HG02610 (cell line): ENCODE results near the gene PEPD.

Experiments
- ATAC-seq: cut with Tn5 transposase; IDR thresholded peaks from one replicate; pipeline ENCODE4 v1.9.1; 2021; ENCODE audit warnings: mild to moderate bottlenecking, moderate library complexity; ENCODE audit not compliant: unreplicated experiment

PEPD gene

DNA sequence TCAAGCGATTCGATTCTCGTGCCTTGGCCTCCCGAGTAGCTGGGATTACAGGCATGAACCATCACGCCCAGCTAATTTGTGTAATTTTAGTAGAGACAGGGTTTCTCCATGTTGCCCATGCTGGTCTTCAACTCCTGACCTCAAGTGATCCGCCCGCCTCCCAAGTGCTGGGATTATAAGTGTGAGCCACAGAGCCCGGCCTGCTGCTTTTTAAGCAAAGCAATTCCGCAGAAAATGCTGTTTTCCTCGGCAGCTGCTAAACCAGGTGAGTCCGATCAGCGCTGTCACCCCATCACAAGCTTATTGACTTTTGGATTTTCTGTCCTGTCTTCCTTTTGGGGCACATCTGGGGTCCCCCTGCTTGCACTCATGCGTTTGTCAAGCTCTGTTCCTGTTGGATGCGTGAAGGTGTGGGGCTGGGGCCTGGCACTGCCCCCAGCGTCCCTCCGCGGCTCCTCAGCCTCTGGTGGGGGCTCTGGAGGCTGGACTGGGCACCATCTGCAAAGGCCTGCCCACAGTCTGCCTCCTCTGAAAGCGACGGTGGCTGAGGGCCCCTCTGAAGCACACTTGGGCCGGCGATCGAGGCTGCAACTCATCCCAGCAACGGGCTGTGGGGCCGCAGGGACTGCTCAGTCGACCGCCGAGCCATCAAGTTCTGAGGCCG is 122.4 kb downstream of the PEPD start:
- ATAC-seq: no peak

DNA sequence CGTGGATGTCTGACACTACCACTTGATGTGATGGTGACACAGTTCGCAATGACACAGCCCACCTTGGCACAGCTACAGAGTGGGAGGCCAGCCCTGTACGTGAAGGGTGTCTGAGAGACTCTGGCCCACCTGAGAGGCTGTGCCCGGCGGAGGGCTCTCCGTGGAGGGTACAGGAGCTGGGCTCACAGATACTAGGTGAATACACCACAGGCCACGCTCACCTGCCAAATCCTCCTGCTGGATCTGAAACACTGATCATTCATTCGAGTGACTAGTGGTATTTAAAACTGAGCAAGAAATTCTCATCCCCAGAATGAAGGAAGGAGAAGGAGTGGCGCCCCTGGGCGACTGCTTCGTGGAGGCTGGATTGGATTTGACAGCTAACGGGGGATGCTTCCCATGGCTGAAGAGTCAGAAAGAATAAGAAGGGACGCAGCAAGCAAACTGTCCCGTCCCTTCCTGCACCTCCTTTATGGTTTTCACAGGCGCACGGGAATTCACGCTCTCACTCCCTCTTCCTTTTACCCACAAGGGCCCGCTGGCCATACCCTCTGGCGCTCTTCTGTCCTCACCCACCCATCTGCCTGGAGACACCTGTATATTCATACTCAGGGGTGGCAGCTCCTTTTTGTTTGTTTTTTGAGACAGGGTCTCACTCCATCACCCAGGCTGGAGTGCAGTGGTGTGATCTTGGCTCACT is 123.1 kb downstream of the PEPD start:
- no peak for ATAC-seq

DNA sequence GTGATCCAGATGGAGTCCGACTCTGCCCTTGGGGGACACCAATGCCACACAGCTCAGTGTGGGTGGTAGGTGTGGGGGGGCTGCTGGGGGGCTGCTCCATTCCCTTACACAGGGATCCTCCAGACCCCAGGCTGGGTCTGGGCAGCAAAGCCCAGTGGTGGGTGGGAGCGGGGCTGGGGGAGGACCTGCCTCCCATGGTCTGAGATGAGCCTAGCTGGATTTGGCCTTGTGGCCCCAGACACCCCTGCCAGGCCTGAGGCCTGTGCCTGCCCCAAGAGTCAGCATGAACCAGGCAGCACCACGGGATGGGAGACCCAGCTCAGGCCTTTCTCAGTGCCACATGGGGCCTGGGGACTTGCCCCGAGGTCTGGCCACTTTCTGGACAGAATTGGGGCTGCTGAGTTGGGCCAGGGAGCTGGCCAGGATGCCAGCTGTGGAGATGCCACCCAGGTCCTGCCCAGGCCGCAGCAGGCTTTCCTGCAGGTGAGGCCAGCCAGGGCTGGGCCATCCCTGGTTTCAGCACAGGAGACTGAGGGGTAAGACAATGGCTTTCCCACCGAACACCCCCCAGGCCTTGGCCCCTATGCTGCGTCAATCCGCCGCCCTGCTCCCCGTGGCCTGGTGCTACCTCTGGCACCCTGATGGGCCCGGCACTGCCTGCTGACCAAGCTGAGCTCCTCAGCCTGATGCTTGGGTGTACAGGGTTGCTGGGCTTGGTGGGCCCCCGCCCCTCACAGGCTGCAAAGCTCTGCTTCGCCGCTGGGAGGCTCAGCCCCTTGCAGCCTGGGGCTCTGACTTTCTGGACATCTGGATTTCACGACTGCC is 123.8 kb downstream of the PEPD start:
- ATAC-seq: no peak

DNA sequence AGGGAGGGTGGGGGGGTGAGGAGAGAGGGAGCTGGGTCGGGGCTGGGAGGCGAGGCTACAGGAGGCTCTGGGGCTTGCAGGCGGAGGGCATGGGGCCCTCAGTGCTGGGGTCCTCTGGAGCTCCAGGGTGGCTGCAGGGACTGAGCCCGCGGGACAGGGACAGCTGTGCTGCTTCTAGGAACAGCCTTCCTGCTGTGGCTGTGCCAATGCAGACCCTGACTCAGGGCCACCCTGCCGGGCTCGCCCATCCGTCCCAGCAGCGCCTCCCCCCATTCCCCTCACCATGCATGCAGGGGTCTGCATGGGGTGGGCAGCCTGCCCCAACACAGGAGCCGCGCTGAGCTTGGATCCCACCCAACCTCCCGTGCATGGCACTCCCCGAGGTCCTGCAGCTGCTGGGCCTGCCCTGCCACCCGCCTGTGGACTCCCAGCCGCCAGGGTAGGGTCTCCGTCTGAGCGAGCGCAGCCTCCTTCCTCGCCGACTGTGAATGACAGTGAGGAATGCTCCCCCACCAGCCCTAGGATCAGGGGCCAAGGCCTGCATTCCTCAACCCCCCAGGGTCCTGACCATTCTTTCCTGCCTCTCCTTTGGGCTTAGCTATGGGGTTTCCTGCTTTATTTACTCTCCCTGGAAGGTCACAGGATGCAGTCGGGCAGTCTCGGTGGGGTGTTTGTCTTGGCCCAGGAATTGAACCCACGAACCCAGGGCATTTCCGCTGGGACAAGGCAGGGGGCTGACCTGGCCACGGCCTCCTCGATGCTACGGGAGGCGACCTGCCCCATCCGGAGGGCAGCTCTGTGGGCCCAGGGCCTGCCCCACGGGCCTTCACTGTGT is 124.7 kb downstream of the PEPD start:
- no peak for ATAC-seq

DNA sequence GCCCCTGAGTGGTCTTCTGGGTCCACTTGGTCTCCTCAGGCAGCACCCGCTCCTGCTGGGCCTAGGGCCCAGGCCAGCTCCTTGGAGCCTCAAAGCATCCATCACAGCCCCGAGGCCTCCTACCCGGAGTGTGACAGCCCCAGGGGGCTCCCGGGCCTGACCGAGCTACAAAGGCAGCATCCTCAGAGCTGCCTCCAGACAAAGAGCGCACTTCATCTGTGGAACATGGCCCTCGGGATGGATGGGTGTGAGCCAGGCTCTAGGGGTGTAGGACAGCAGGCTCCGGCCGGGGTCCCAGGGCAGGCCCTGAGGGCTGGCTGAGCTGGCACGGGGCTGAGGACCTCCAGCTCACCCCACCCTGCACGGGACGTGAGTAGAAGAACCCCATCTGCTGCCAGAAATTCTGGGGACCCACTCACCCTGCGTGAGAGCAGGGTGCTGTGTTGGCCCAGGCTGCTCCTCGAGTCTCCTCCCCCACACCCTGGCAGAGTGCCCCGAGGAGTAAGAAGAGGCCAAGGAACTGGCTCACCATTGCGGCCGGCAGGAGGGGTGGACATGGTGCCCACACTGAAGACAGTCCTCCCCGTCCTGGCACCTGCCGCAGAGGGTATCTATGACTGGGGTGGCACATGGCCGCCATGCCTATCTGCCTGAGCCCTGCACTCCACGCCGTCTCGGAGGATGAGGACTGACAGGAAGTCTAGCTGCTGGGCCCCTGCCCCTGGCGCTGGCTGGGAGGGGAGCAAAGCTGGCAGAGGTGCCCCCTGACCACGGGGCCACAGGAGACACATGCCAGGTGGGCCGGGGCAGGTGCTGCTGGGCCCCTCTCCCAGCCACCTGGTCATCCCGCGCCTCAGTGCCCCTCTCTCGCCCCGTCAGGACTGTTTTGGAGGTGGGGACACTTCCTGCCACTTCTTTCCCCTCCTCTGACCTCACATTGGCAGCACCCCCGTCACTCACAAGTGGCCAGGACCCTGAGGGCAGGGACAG is 125.7 kb downstream of the PEPD start:
- ATAC-seq: no peak

DNA sequence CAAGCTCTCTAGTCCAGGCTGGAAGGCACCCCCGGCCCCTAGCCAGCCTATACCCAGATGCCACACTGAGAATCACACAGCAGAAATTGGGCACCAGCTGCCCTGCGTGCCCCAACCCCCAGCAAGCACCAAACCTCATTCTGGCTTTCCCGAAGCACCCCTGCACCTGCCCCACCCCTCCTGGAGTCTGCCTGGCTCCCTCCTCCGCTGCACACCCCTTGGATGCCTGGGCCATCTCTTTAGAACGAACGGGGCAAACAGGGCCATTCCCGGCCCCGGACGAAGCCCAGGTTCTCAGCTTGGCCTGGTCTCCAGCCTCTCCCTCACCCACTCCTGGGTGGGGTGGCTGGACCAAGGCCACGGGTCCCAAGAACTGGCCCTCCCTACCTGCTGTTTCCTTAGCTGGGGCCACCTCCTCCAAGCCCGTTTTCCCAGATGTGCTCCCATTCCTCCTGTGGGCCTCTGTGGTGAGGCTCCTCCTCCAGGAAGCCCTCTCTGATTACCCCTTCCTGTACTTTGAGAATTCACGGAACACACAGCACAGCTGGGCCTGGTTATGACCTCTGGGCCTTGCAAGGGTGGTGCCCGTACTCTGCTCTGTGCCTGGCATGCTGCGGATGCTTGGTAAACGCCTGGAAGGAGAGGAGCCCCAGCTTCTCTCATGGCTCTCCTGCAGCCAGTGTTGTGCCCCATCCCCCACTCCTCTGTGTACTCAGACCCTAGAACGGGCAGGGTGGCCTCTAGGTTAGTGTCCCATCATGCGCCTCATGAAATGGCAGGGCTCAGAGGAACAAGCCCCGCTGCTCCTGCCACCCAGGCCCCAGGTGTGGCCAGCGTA is 126.6 kb downstream of the PEPD start:
- ATAC-seq: no peak

DNA sequence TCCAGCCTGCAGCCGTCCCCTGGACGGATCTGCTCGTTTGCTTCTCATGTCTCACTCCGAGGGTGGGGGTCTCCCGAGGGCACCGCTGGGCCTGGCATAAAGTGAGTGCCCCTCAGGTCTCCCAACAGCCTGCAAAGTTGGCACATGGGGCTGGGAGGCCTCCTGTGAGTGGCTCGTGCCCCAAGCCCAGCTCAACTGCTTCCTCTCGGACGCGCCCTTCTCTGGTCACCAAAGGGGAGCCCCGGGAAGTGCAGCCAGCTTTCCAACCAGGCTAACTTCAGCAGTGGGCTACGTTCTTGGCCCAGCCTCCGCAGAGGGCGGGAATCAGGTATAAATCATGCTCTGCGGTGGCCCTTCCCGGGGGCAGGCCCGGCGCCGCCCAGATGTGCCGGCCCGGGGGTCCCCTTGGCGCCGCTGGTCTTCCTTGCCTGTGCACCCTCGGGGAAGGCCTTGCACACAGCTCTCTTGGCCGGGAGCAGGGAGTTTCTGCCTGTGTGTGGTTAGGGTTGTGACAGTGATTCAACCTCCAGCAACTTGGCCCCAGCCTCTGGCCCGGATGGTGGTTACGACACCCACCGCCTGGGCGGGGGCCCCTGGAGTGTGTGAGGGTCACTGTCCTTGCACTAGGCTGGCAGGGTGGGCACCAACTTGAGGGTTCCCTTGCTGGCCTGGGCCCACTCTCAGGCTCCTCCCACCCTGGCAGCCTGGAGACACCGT is 127.4 kb downstream of the PEPD start:
- ATAC-seq: no peak

DNA sequence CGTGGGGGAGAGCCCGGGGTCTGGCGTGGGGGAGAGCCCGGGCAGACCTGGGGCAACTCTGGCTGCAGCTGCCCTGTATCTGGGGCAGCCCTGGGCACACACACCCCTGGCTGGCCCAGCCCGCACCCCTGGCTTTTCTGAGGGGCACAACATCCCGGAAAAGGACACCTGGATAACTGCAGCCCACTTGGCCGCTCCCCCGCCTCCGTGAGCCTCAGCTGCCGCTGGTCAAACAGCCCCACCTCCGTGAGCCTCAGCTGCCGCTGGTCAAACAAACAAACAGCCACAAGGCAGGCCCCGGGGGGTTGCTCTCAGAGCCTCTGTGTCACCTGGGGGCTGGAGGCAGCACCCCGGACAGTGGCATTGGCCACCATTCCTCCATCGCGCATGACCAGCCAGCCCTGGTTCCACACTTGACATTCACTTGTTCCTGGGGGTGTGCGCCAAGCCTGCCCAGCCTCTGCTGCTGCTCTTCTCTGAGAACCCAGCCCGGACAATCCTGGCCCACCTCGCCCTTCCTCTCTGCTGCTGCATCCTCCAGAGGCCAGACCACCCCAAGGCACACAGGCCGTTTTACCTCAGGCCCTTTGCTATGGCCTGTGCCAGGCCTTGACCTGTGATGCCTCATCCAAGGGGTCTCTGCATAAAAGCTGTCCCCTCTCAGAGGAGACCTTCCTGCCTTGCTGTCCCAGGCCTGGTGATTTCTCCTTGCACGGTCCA is 128.1 kb downstream of the PEPD start:
- ATAC-seq: no peak

DNA sequence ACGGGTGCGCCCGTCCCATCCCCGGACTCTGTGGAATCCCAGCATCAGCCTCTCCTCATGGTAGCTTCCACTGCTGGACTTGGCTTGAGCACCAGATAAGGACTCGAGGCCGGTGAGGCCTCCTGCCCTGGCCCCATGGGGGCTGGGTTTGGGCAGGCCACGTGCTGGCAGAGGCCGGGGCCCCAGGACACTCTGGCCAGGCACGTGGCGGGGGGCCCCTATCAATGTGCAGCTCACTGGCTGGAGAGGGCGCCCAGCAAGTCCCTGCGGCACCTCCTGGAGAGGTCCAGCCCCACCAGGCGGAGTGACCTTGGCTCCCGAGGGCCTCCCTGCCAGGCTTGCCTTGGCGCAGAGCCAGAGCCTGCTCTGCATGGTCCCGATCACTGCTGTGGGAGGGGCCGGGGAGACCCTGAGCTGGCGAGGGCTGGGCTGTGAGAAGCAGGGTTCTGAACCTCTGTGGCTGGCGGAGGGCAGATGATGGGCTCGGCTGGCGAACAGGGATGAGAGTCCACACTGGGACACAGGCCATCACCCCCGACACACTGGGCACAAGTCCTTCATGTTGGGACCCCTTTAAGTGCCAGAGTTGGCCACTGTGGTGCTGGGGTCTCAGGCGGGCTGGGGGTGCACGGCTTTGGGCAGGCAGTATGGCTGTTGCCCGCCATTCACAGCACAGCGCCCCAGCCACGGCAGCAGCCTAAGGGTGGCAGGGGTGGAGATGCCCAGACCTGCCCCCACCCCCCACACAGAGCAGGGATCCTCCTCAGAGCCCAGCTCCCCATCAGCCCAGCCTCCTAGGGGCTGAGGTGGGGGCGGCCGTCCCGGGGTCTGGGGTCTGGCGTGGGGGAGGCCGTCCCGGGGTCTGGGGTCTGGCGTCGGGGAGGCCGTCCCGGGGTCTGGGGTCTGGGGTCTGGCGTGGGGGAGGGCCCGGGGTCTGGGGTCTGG is 129.0 kb downstream of the PEPD start:
- ATAC-seq: no peak

DNA sequence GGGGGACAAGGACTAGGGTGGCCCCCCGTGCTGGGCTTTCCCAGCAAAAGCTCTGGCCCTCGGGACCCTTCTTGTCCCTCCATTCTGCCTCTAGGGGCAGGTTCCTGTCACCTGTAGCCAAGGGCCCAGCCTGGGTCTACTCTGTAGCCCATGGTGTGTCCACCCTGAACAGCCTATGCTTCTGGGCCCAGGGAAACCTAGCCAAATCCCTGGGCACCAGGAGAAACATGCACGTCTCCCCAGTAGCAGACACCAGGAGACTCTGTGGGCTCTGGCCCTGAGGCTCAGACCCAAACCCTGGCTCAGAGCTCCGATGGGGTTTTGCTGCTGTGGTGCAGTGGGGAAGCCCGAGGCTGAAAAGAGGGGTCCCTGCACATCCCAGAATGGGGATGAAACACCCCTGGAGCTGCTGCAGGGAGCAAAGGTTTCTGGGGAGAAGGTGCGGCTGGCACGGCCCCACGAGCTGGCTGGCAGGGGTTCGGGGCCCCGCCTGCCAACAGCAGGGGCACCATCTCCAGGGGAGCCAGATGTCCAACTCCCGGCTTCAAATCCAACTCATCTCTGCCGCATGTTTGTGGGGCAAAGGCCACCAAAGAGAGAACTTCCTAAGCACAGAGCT is 129.9 kb downstream of the PEPD start:
- no peak for ATAC-seq

DNA sequence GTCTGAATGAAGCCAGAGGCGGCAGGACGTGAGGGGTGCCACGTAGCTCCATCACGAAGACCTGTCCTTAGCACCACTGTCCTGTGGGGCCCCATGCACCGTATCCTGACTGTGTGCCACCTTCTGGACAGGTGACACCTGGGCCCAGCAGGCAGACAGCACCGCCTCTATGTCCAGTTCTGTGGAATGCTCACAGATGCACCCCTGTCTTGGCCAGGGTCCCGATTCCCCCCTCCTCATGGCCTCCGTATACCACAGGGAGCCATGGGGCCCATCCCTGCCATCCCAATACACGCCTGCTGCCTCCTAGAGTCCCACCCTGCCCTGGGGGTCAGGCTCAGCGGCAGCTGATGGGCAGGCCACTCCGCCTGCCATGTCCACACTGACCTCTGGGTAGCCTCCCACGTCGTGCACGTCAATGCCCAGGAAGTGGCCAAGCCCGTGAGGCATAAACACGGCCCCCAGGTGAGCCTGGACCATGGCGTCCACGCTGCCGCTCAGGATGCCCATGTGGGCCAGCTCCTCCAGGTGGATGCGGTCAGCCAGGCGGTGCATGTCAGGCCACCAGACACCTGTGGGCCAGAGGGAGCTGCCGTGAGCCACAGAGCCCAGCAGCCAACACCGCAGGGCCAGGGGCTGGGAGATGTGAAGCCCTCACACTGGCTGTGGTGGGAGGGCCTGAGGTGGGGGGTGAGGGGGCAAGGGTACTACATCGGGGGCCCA is 130.5 kb downstream of the PEPD start:
- ATAC-seq: no peak

DNA sequence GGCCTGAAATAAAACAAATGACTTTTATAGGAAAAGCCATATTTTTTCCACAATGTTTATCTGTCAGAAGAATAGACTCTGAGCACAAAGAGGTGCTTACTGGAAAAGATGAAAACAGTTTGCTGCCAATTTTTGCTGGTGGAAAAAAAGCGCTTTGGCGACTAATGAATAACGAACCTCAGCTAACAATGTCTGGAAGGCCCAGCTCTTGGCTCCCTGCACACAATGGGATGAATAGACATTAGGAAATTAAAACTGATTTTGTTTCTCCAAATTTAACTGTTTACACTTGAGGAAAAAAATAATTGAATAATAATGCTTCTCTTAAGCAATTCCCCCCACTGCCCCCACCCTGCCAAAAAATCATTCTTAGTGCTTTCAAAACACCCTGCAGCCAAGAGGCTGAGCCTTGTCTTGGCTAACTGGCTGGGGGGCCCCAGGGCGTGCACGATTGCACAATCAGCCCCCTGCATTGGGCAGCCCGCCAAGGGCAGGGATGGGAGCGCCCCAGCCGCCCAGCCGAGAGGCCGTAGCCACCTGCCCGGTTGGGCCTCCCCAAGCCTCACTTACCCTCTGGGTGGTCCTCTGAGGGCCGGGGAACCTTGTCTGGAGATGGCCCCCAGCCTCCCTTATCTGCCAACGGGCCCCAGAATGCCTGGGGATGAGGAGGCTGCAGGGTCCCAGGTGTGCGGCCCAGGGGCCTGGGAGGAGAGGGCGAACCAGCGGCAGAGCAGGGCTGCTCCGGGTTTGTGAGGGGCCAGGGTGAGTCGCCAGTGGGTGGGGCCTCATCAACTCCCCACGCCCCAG is 131.3 kb downstream of the PEPD start:
- ATAC-seq: no peak

DNA sequence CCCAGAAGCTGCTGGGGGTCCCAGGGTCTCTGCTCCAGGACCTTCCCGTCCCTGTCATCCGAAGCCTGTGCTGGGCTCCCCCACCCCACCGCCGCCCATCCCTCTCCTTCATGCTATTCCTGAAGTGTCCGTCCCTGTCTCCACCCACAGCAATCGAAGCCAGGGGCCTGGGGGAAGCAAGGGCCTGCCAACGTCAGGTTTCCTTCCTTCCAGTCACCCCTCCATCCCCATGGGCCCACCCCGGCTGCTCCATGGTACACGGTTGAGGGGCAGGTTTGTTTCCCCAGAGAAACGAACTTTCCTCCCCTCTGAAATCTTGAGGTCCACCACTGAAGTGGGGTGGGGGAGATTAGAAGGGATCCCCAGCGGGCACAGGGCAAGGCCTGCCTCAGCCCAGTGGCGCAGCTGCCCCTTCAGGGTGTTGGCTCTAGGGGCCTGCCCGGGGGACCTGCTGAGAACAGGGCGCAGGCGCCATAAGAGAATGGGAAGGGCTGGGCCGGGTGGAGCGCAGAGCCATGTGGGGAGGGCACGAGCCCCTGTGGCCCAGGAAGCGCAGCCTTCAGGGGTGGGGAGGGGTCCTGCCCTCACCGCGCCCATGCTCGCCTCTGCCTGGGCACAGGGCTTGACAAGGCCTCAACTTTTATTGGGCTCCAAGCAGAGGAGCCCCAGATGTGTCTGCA is 132.0 kb downstream of the PEPD start:
- ATAC-seq: no peak
